Adrenal gland (tissue), 5 donors: ENCODE data around the gene PLEKHA7.

Experiments used
- POLR2A ChIP-seq, 2 donors: fragments of 450-650 bp; IDR thresholded peaks; one replicate each; pipeline ENCODE4 v1.6.1; 2017; ENCODE audit warnings: antibody characterized with exemption in 2 of 2, mild to moderate bottlenecking in 2 of 2, moderate library complexity in 1 of 2
- TF ChIP-seq, protein P1 (sequence below), 6 experiments: fragments of 450-650 bp in 4 of 6; fragments of 200-600 bp in 2 of 6; sonication (generic) in 1 of 6; IDR thresholded peaks; 1 replicate in 5 of 6; 2 replicates in 1 of 6; pipeline versions ENCODE4 v1.5.1 to v1.8.0; 2016 to 2021; ENCODE audit warnings: antibody characterized with exemption in 6 of 6, mild to moderate bottlenecking in 2 of 6, moderate library complexity in 1 of 6
- donor health status: DM: no; HTN: no; CAD: no.

DNA sequence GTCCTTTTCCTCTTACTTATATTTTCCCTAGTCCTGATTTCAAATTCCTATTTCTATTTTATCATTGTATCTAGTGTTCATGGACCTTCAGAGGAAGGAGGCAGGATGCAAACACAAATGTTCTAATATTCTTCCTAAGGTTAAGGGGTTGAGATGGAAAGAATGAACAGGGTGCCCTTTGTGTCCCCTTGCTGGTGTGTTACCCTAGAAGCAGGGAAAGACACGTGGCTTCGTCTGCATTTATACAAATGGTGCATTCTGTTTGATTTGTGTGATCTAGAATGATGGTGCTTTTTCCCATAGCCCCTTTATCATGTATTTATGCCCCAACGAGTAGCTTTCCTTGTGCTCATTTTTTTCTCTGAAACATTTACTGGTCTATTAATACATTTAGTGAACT, 76.2 kb downstream of the PLEKHA7 start:
- TF ChIP-seq POLR2A (IDR thresholded peaks at IDR 0.05) = no peak
- TF ChIP-seq, protein P1, sequence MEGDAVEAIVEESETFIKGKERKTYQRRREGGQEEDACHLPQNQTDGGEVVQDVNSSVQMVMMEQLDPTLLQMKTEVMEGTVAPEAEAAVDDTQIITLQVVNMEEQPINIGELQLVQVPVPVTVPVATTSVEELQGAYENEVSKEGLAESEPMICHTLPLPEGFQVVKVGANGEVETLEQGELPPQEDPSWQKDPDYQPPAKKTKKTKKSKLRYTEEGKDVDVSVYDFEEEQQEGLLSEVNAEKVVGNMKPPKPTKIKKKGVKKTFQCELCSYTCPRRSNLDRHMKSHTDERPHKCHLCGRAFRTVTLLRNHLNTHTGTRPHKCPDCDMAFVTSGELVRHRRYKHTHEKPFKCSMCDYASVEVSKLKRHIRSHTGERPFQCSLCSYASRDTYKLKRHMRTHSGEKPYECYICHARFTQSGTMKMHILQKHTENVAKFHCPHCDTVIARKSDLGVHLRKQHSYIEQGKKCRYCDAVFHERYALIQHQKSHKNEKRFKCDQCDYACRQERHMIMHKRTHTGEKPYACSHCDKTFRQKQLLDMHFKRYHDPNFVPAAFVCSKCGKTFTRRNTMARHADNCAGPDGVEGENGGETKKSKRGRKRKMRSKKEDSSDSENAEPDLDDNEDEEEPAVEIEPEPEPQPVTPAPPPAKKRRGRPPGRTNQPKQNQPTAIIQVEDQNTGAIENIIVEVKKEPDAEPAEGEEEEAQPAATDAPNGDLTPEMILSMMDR (IDR thresholded peaks at IDR 0.05) = no peak
